Chondrocyte (in vitro differentiated cells): ENCODE data around the gene DCLK2. TPM values are rescaled to one million over a fixed set of nuclear protein-coding genes. Genes with fewer than 3 reads are reported as not detected.

Experiments used
- DNase-seq: peaks from one replicate; pipeline ENCODE4 v3.0.0; 2021; ENCODE audit warnings: mixed read lengths, low spot score
- H3K27ac Mint-ChIP-seq: one replicate; pipeline ENCODE4 v1.8.0; 2021; ENCODE audit warnings: mild to moderate bottlenecking, moderate library complexity, mixed read lengths; ENCODE audit not compliant: unreplicated experiment
- H3K27me3 Mint-ChIP-seq: 2 replicates; pipeline ENCODE4 v1.8.0; 2021; ENCODE audit warnings: low read depth, mixed read lengths
- H3K36me3 Mint-ChIP-seq: 2 replicates; pipeline ENCODE4 v1.8.0; 2021; ENCODE audit warnings: low read depth, mixed read lengths
- H3K4me1 Mint-ChIP-seq: 2 replicates; pipeline ENCODE4 v1.8.0; 2021; ENCODE audit warnings: low read depth, mild to moderate bottlenecking, mixed read lengths
- H3K4me3 Mint-ChIP-seq: one replicate; pipeline ENCODE4 v1.8.0; 2021; ENCODE audit warnings: mild to moderate bottlenecking, moderate library complexity, mixed read lengths; ENCODE audit not compliant: unreplicated experiment
- H3K9me3 Mint-ChIP-seq: 2 replicates; pipeline ENCODE4 v1.8.0; 2021; ENCODE audit warnings: low read depth, mixed read lengths
- CTCF ChIP-seq: fragments of 200-600 bp; sonication (generic); IDR thresholded peaks from 2 replicates; pipeline ENCODE4 v1.5.0; 2021; ENCODE audit warnings: antibody characterized with exemption, mild to moderate bottlenecking, moderate library complexity
- total RNA-seq: library from RNA; stranded (reverse); gene quantifications from 3 replicates; pipeline ENCODE4 v1.2.1, GENCODE V29; 2021

DCLK2 gene
- total RNA-seq, 1 donor from 2014 or later: 20.0 TPM

- Mint-ChIP-seq H3K27me3 (no peaks in the 10 kb centered on the region), H3K4me3 (no peak overlapping the region), H3K4me1 (peaks cover 36% of the 10 kb centered on the region), H3K36me3 (peaks cover 3% of the 10 kb centered on the region), H3K9me3 (peaks cover 10% of the 10 kb centered on the region), H3K27ac (no peak overlapping the region)
- TF ChIP-seq CTCF: no peak
- DNase-seq: peak; percentile 72
These were observed 9.8 kb upstream of the DCLK2 start for GRCh38 chr4:150068300-150068960.

GRCh38 chr4:150069353-150069752 is 8.9 kb upstream of the DCLK2 start:
- DNase-seq: no peak
- no peaks in the 10 kb centered on the region for H3K27me3 Mint-ChIP-seq
- no peak overlapping the region for H3K27ac Mint-ChIP-seq
- peaks cover 10% of the 10 kb centered on the region for H3K9me3 Mint-ChIP-seq
- peaks cover 39% of the 10 kb centered on the region for H3K4me1 Mint-ChIP-seq
- no peak for TF ChIP-seq CTCF
- H3K4me3 Mint-ChIP-seq: no peak overlapping the region
- H3K36me3 Mint-ChIP-seq: peaks cover 3% of the 10 kb centered on the region

DNA sequence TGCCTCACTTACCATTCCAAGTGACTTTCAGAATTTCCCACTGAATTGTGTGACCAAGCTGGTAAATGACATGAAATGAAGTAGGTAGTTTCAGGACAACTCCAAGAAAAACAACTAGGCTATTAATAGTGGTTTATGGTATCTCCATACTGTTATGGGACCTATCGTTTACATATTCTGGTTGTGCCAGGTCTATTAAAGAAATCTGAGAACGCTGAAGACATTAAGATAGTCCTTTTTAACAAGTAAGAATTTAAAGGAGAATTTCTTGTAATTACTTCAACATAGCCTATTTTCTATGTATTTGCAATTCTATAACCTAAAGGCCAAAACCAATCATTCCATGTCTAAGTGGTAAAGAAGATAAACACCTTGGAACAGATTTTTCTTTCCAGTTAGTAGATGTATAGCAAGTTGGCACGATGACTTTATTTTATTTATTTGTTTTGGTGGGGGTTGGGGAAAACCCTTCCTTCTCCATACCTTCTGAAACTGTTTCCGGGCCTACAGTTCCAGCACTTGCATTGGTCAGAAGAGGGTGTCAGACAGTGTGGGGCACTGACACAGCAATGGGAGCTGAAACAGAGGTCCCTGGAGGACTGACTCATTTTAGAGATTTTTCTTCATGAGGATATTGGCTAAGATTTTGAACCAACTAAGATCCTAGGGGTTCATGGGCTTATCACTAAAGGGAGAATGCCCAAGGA is 7.6 kb upstream of the DCLK2 start:
- peaks cover 1% of the 10 kb centered on the region for H3K36me3 Mint-ChIP-seq
- DNase-seq: no peak
- no peak overlapping the region for H3K4me3 Mint-ChIP-seq
- H3K4me1 Mint-ChIP-seq: peaks cover 39% of the 10 kb centered on the region
- TF ChIP-seq CTCF: no peak
- H3K27ac Mint-ChIP-seq: peak overlapping the region; percentile 30
- H3K9me3 Mint-ChIP-seq: peaks cover 2% of the 10 kb centered on the region
- no peaks in the 10 kb centered on the region for H3K27me3 Mint-ChIP-seq

DNA sequence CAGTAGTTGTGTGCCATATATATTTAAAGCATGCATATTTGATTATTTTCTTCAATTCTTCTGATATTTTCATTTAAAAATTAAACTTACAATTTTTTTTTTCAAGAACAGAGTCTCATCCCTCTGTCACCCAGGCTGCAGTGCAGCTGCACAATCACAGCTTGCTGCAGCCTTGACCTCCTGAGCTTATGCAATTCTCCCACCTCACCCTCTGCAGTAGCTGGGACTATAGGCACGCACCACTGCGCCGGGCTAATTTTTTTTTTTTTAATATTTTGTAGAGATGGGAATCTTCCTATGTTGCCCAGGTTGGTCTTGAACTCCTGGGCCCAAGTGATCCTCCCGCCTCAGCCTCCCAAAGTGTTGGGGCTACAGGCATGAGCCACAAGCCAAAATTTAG is 5.8 kb upstream of the DCLK2 start:
- no peaks in the 10 kb centered on the region for H3K36me3 Mint-ChIP-seq
- no peak for TF ChIP-seq CTCF
- no peak for DNase-seq
- H3K27me3 Mint-ChIP-seq: no peaks in the 10 kb centered on the region
- H3K9me3 Mint-ChIP-seq: no peaks in the 10 kb centered on the region
- H3K27ac Mint-ChIP-seq: peak overlapping the region; percentile 84
- no peak overlapping the region for H3K4me3 Mint-ChIP-seq
- H3K4me1 Mint-ChIP-seq: peaks cover 39% of the 10 kb centered on the region

- Mint-ChIP-seq H3K4me1 (peaks cover 43% of the 10 kb centered on the region), H3K9me3 (no peaks in the 10 kb centered on the region), H3K27me3 (no peaks in the 10 kb centered on the region), H3K4me3 (no peak overlapping the region), H3K36me3 (no peaks in the 10 kb centered on the region), H3K27ac (peak overlapping the region; percentile 84)
- no peak for DNase-seq
- peak; percentile 14 for TF ChIP-seq CTCF
These were observed 5.1 kb upstream of the DCLK2 start for GRCh38 chr4:150072906-150073714.
